Skeletal muscle tissue (tissue), 4 donors: Measurements from ENCODE around the gene MMP11. TPM values are rescaled to one million over a fixed set of nuclear protein-coding genes. Genes with fewer than 3 reads are reported as not detected.

Experiments used
- H3K27ac ChIP-seq: one replicate; pipeline ENCODE4 v1.7.0; 2013; ENCODE audit warnings: mild to moderate bottlenecking, low read depth, low read length, inconsistent platforms
- H3K27me3 ChIP-seq, 3 donors: one replicate each; pipeline ENCODE4 v1.7.0; 2013; ENCODE audit warnings: low read length in 3 of 3; ENCODE audit not compliant: control insufficient read depth in 3 of 3, insufficient read depth in 3 of 3
- H3K36me3 ChIP-seq, 3 donors: one replicate each; pipeline ENCODE4 v1.7.0; 2013; ENCODE audit warnings: low read length in 3 of 3; ENCODE audit not compliant: control insufficient read depth in 3 of 3, insufficient read depth in 3 of 3
- H3K4me1 ChIP-seq, 3 donors: one replicate each; pipeline ENCODE4 v1.7.0; 2013; ENCODE audit warnings: low read length in 3 of 3, mild to moderate bottlenecking in 3 of 3; ENCODE audit not compliant: control insufficient read depth in 3 of 3, insufficient read depth in 3 of 3
- H3K4me3 ChIP-seq, 3 donors: one replicate each; pipeline ENCODE4 v1.7.0; 2013; ENCODE audit warnings: low read length in 3 of 3
- H3K9ac ChIP-seq, 3 donors: one replicate each; pipeline ENCODE4 v1.7.0; 2013; ENCODE audit warnings: low read length in 3 of 3, mild to moderate bottlenecking in 3 of 3, moderate library complexity in 2 of 3, low read depth in 1 of 3
- H3K9me3 ChIP-seq, 3 donors: one replicate each; pipeline ENCODE4 v1.7.0; 2013; ENCODE audit warnings: low read length in 3 of 3; ENCODE audit not compliant: control insufficient read depth in 3 of 3
- total RNA-seq: library from RNA; depleted of rRNA; stranded (reverse); fragments of >200 nt; gene quantifications from one replicate; pipeline ENCODE4 v1.2.3, GENCODE V29; 2014
- donor health status: Osteomylitis.

MMP11 gene
- total RNA-seq, 1 donor from 2014 or later, result 6.3 TPM

GRCh38 chr22:23769321-23769965, 3.2 kb upstream of the MMP11 start:
- H3K4me1 ChIP-seq, result peaks cover 34 to 62% (median 53%) of the 10 kb centered on the region in 3 donors
- H3K27ac ChIP-seq, result no peak overlapping the region
- H3K9me3 ChIP-seq, result no peaks in the 10 kb centered on the region
- peak overlapping the region in 1 of 3 donors; percentile 50 for H3K9ac ChIP-seq
- H3K4me3 ChIP-seq, result no peak overlapping the region
- H3K27me3 ChIP-seq, result peaks cover 0 to 3% (median 2%) of the 10 kb centered on the region in 3 donors
- H3K36me3 ChIP-seq, result peaks cover under 1 to 15% (median 3%) of the 10 kb centered on the region in 3 donors

- no peak overlapping the region for H3K27ac ChIP-seq
- no peaks in the 10 kb centered on the region for H3K36me3 ChIP-seq
- H3K9ac ChIP-seq, result peak overlapping the region; percentile 45 to 71 (median 47)
- peak overlapping the region; percentile 31 to 58 (median 57) for H3K4me3 ChIP-seq
- H3K9me3 ChIP-seq, result no peaks in the 10 kb centered on the region
- peaks cover 16 to 45% (median 31%) of the 10 kb centered on the region in 3 donors for H3K4me1 ChIP-seq
- H3K27me3 ChIP-seq, result peaks cover 0 to 3% (median 2%) of the 10 kb centered on the region in 3 donors
Observed at GRCh38 chr22:23772315-23772648, 367 bp upstream of the MMP11 start.

- Histone ChIP-seq H3K4me3 (peak overlapping the region; percentile 23 to 71 (median 61)), H3K9me3 (no peaks in the 10 kb centered on the region), H3K9ac (peak overlapping the region in 1 of 3 donors; percentile 71), H3K27me3 (peaks cover 0 to 3% (median 2%) of the 10 kb centered on the region in 3 donors), H3K4me1 (peaks cover 15 to 37% (median 26%) of the 10 kb centered on the region in 3 donors), H3K36me3 (no peaks in the 10 kb centered on the region), H3K27ac (no peak overlapping the region)
Observed at GRCh38 chr22:23773483-23774113, 949 bp downstream of the MMP11 start.

GRCh38 chr22:23774114-23774921, 1.7 kb downstream of the MMP11 start:
- Histone ChIP-seq H3K27ac (no peak overlapping the region), H3K9ac (peak overlapping the region in 1 of 3 donors; percentile 8)

GRCh38 chr22:23774922-23775436, 2.3 kb downstream of the MMP11 start:
- Histone ChIP-seq H3K4me1 (peaks cover 14 to 26% (median 20%) of the 10 kb centered on the region in 3 donors), H3K27ac (no peak overlapping the region), H3K27me3 (peaks cover 0 to 3% (median 2%) of the 10 kb centered on the region in 3 donors), H3K4me3 (no peak overlapping the region), H3K36me3 (no peaks in the 10 kb centered on the region), H3K9ac (peak overlapping the region in 1 of 3 donors; percentile 8), H3K9me3 (no peaks in the 10 kb centered on the region)

More at GRCh38 chr22:23774114-23774921, 1.7 kb downstream of the MMP11 start:
- Histone ChIP-seq H3K27me3 (peaks cover 0 to 3% (median 2%) of the 10 kb centered on the region in 3 donors), H3K36me3 (no peaks in the 10 kb centered on the region), H3K9me3 (no peaks in the 10 kb centered on the region), H3K4me3 (no peak overlapping the region), H3K4me1 (peaks cover 14 to 30% (median 21%) of the 10 kb centered on the region in 3 donors)

- peaks cover 14 to 26% (median 20%) of the 10 kb centered on the region in 3 donors for H3K4me1 ChIP-seq
- no peaks in the 10 kb centered on the region for H3K9me3 ChIP-seq
- H3K9ac ChIP-seq, result no peak overlapping the region
- no peaks in the 10 kb centered on the region for H3K36me3 ChIP-seq
- no peak overlapping the region for H3K27ac ChIP-seq
- H3K4me3 ChIP-seq, result no peak overlapping the region
- H3K27me3 ChIP-seq, result peaks cover 0 to 3% (median 2%) of the 10 kb centered on the region in 3 donors
Observed at GRCh38 chr22:23775779-23776375, 3.2 kb downstream of the MMP11 start.

- no peak overlapping the region for H3K27ac ChIP-seq
- no peak overlapping the region for H3K9ac ChIP-seq
- H3K27me3 ChIP-seq, result peaks cover 0 to 3% (median 2%) of the 10 kb centered on the region in 3 donors
- peaks cover 14 to 29% (median 21%) of the 10 kb centered on the region in 3 donors for H3K4me1 ChIP-seq
- no peaks in the 10 kb centered on the region for H3K36me3 ChIP-seq
- H3K4me3 ChIP-seq, result no peak overlapping the region
- H3K9me3 ChIP-seq, result no peaks in the 10 kb centered on the region
Observed at GRCh38 chr22:23777776-23778576, 5.3 kb downstream of the MMP11 start.

GRCh38 chr22:23778577-23778900, 5.9 kb downstream of the MMP11 start:
- peaks cover 0 to 2% (median 0%) of the 10 kb centered on the region in 3 donors for H3K27me3 ChIP-seq
- H3K27ac ChIP-seq, result no peak overlapping the region
- H3K36me3 ChIP-seq, result no peaks in the 10 kb centered on the region
- no peak overlapping the region for H3K9ac ChIP-seq
- peaks cover 9 to 24% (median 15%) of the 10 kb centered on the region in 3 donors for H3K4me1 ChIP-seq
- no peak overlapping the region for H3K4me3 ChIP-seq
- H3K9me3 ChIP-seq, result no peaks in the 10 kb centered on the region

- H3K4me1 ChIP-seq, result peaks cover 9 to 18% (median 13%) of the 10 kb centered on the region in 3 donors
- H3K9me3 ChIP-seq, result no peaks in the 10 kb centered on the region
- H3K36me3 ChIP-seq, result no peaks in the 10 kb centered on the region
- no peaks in the 10 kb centered on the region for H3K27me3 ChIP-seq
- H3K9ac ChIP-seq, result no peak overlapping the region
- no peak overlapping the region for H3K27ac ChIP-seq
- no peak overlapping the region for H3K4me3 ChIP-seq
Observed at GRCh38 chr22:23779083-23779482, 6.4 kb downstream of the MMP11 start.
